RKO (cell line): ENCODE data around the gene DBF4B.
A peak's percentile ranks its signal among the peaks of the same experiment; 100 is the strongest.
"Not testable (repeated sequence)": the region's sequence is repeated elsewhere in the genome, so short reads cannot be mapped to it uniquely, and the experiment has no call there.

Experiments
- DNase-seq: peaks from one replicate; pipeline ENCODE4 v3.0.0-alpha.2; 2016; ENCODE audit warnings: low spot score

DBF4B gene, protein sequence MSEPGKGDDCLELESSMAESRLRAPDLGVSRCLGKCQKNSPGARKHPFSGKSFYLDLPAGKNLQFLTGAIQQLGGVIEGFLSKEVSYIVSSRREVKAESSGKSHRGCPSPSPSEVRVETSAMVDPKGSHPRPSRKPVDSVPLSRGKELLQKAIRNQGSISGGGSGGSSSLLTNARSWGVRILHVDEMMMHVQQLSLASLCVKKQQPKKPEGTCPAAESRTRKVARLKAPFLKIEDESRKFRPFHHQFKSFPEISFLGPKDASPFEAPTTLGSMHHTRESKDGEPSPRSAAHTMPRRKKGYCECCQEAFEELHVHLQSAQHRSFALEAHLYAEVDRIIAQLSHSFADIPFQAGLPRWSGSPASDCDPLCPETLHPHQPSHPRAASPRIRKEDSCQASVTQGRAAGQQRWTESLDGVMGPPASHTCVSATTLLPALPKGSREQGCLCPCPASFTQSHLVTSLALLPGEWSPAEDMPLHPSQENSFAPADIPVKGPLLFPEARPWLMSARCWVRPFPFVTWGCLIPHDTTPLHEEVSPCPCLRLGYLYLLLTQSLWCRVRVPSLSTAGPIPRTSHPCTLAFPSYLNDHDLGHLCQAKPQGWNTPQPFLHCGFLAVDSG

DNA sequence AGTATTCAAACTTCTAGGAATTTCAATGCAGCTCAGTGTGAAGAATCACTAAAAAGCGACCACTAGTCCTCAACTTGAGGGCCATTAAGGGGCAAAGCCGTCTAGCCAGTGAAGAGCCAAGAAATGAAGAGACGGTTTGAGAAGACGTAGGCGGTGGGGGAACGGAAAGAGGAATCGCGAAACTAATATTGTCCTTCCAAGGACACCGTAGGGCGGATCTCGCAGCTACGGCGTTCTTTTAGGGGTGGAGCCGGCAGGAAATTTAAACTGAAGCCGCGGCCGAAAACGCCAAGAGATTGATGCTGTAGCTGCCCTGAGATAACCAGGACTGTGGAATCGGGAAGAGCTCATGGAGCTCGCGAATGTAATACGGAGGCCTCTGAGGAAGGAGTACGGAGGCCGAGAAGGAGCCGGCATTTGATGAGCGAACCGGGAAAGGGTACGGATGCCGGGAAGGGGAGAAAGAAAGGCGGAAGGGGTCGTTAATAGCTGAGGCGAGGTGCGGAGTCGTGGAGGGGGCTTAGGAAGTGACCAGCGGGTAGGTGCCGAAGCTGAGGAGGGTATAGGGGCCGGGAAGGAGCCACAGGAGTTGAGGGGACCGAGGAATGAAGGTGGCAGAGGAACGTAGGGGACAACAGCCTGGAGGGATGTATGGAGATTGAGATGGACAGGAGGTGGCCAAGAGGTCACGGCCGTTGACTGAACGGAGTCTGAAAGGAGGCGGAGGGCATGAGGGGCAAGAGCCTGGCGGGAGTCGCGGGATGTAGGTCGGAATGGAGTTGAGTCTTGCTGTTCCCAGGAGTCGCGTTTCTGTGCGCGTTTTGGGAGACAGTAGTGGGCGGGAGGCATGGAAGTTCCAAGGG lies at the start of gene DBF4B:
Gene DBF4B (plus strand): TSS at position 265 of the 863 bp plus-strand sequence. CDS start 156 bp downstream, at position 421.
- peak; percentile 92 for DNase-seq

DNA sequence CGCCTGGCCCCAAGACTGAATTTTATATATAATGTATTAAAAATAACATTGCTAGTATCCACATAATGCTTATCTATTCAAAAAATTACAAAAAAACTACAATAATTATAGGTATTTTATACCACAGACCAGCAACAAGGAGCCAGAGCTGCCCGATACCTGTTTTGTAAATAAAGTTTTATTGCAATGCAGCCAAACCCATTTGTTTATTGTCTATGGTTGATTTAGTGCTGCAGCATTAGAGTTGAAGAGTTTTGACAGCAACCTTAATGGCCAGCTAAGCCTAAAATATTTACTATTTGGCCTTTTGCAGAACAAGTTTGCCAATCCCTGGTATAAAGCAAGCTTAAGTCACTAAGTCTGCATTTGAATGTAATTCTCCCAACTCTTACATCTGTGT lies 46.6 kb upstream of the DBF4B start:
- no peak for DNase-seq

DNA sequence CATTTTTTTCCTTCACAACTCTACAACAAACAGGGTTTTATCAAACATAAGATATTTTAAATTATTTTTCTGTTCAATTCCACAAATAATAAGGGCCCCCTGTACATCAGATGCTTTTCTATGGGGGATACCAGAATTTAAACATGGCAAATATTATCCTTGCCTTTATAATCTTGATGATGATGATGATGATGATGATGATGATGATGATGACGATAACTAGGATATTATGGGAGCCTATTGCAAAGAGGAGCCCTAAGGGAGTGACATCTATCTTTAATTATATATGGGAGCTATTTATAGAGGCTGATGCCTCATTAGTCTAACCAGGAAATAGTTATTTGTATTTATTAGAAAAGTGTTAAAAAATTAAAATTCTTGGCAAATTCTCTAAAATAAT lies 45.4 kb upstream of the DBF4B start:
- no peak for DNase-seq

DNA sequence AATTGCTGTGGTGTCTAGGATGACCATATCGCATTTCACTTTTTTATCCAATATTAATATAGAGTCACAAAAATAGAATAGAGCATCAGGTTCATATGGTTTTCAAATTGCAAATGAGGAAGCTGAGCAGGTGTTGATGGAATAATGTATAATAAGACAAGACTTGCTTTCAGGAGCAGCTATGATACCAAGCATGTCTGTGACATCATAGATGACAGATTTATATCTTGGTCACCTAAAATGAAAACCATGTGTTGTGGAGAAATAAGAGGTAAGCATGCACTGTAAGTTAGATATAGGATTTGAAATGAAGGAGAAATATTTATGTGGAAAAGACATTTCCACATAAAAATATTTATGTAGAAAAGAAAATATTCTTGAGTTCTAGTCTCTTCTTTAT lies 43.6 kb upstream of the DBF4B start:
- DNase-seq, result no peak

DNA sequence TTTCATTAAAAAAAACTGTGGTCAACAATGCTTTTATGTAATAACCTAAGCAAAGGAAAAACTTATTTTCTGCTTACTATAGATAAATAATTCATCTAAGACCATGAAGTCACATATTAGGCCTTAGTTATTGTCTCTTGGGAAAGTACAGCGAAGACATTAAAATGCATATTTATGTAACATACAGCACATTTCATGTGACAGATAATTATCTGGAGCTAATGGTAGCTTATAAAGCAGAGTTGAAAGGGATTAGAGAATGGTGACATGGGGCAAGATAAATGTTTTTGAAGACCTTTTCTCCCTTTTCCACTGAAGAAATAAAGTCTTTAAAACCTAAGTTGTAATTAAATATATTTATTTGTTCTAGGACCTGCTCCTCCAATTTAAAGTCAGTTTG lies 42.5 kb upstream of the DBF4B start:
- DNase-seq, result no peak

DNA sequence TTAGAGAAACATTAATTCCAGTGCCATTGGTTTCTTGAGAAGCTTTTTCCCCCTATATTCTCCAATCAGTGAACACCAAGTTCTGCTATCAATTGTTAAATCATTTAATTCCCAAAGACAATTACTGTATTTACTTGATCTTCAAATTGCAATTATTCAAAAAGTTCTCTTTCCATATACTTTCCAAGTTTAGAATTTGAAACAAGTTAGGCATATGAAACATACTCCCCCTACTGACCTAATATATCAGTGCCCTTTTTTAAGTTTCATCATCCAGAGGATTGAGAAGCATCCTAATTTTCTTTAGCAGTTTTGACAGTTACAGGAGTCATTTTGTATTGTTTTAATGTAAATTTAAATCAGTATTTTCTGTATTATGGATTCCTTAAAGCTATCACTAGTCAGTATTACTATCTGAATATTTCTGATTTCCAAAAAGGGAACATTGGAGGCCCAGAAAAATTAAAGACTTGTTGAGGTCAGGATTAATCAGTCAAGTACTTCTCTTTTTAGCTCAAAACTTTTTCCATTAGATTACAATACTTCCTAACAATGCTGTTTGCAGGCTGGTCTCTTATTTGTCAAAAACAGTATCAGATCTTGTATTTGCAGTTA lies 35.9 kb upstream of the DBF4B start:
- peak; percentile 60 for DNase-seq

DNA sequence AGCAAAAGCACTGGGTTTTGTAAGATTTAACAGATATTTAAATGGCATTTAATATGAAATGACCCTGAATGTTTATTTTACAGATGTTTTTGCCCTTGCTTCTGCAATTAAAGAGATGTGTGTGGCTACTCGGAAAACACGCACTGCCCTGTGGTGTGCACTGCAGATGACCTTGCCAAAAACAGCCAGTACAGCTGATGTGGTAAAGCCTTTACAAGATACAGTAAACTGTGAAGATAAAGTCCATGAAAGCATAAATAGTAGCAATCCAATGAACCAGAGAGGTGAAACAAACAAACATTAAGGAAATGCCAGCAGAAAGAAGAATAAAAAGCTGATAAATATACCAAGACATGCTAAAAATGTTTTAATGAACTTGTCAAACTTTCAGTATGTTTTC lies 34.6 kb upstream of the DBF4B start:
- DNase-seq, result no peak

DNA sequence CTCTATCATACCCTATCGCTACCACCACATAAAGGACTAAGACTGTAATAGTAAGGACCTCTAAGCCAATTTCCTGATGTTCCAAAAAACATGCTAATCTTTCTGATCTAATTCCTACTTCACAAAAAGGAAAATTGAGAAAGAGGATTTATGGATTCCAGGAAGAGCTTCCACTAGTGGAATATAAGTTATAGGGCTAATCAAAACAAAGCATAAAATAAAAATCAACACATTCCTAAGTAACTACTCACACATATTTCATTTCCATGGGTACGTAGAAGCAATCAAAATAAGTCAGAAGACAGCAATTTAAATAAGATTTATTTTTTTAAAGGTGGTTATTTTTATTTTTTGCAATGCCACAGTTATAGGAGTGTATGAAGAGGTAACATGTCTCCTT lies 31.3 kb upstream of the DBF4B start:
- DNase-seq, result no peak

DNA sequence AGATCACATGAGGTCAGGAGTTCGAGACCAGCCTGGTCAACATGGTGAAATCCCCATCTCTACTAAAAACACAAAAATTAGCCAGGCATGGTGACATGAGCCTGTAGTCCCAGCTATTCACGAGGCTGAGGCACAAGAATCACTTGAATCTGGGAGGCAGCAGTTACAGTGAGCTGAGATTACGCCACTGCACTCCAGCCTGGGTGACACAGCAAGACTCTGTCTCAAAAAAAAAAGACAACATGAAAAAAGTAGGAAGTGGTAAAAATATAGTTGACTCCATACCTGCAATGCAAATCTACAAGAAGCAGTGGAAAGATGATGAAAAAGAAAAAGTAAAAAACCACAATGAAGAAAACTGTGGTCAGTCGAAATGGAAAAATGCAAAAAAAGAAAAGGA lies 25.2 kb upstream of the DBF4B start:
- not testable (repeated sequence) for DNase-seq

DNA sequence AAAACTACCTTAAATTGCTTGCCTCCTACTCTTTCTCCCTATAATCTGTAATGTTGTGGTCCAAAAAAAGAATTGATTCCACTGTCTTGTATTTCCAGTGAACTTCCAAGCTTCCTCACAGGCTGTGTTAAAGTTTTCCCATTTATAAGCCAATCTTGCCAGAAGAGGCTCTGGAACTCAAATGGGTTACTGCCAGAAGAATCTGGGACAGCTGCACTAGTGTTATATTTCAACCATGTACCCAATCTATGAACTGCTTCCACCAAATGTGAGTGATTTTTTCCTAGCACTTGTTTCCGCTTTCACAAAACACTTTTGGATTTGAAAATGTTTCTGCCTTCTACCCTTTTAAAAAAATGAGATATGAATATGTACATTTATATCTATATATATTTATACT lies 20.7 kb upstream of the DBF4B start:
- DNase-seq, result no peak

DNA sequence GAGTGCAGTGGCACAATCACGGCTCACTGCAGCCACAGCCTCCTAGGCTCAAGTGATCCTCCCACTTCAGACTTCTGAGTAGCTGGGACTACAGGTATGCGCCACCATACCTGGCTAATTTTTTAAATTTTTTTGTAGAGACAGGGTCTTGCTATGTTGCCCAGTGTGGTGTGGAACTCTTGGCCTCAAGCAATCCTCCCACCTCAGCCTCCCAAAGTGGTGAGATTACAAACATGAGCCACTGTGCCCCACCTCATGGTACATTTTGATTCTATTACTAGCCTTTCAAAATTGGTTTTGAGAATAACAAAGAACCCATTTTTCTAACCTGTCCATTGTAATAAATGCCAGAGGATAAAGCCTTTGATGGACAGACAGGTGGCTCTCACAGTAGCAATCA lies 20.3 kb upstream of the DBF4B start:
- DNase-seq, result no peak

DNA sequence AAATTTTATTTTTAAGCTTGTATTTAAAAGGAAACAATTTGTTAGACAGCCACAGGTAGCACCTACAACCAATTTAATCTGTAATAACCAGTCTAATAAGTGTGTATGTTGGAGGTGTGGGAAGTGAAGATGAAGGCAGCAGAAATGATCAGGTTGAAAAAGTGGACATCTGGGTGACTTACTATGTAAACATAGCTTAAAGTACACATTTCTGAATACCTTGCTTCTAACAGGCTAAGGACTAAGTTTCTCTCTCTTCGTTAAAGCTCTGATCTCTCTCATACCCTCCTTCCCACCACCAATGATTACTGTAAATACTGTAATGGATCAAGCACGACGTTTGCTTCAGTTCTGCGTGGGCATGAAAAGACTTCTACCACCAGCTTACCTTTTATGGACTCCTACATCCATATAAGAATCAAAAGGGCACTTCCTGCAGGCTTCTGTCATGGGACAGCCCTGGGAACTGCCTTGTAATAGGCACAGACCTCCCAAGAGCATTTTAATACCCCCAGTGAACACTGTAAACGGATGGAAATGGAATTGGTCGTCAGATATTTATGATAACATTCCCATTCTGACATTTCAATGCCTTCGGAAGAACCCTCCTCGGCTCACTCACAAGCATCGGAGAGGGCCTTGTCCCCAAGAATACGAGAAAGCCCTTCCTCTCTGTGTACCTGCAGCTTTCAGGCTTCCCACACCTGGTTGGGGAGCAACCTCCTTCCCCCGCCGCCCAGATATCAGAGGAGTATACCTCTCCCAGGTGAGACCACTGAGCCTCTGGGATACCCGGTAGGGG lies 19.6 kb upstream of the DBF4B start:
- peak; percentile 57 for DNase-seq

DNA sequence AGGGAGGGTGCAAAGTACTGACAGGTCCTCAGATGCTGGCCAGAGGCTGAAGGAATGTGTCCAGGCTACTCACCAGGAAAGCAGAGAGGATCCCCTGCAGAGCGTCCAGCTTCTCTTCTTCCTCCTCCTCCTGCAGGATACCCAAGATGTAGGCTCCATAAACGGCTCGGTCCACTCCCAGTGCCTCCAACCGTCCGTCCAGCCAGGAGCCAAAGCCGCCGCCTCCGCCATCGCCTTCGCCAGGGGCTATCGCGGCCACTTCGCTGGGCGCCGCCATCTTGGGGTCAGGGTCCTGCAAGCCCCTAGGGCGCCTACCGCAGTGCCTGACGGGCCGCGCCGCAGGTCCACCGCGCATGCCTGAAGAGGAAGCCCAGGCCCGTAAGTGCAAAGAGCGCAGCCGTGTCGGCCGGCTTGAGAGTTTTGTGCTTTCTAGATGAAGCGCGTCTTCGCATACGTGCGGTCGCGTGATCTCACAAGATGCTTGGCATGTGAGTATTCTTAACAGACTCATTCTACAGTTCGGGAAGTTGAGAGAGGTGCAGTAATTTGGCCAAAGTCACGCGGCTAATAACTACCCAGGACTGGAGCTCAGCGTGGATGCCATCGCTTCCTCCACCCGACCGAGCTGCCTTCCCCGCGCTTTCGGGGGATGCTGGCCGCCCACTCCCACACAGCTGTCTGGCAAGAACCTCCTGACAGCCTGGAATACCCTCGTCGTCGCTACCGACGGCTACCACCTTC lies 18.8 kb upstream of the DBF4B start, which contains the start of gene CCDC43:
Gene CCDC43 (minus strand): TSS at position 300 of the 741 bp plus-strand sequence. CDS start 23 bp downstream, at position 277.
- DNase-seq, result peak; percentile 97

DNA sequence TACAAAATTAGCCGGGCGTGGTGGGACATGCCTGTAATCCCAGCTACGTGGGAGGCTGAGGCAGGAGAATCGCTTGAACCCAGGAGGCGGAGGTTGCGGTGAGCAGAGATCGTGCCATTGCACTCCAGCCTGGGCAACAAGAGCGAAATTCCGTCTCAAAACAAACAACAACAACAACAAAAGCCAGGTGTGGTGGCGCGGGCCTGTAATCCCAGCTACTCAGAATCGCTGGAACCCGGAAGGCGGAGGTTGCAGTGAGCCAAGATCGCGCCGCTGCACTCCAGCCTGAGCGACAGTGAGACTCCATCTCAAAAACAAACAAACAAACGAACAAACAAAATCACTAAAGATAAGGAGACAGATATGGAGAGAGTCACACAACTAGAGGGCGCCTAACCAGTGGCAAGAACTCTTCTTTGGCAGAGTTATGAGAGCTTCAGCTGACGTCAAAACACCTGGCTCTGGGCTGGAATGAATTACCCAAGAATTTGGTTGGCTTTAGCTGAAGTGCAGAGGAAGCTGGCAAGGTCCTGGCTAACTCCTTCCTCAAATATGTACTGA lies 17.6 kb upstream of the DBF4B start:
- DNase-seq, result peak; percentile 26

DNA sequence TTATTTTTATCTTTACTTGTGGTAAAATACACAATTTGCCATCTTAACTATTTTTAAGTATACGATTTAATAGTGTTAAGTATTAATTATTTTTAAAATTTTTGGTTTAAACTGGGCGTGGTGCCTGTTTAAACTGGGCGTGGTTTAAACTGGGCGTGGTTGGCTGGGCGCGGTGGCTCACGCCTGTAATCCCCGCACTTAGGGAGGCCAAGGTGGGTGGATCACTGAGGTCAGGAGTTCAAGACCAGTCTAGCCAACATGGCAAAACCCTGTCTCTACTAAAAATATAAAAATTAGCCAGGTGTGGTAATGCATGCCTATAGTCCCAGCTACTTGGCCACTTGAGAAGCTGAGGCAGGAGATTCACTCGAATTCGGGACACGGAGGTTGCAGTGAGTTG lies 14.9 kb upstream of the DBF4B start:
- DNase-seq, result no peak

DNA sequence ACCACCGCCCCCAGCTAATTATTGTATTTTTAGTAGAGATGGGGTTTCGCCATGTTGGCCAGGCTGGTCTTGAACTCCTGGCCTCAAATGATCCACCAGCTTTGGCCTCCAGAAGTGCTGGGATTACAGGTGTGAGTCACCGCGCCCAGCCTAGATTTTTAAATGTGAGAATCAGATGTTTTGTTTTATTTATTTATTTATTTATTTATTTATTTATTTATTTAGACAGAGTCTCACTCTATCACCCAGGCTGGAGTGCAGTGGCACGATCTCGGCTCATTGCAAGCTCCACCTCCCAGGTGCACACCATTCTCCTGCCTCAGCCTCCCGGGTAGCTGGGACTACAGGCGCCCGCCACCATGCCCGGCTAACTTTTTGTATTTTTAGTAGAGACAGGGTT lies 8.2 kb upstream of the DBF4B start:
- not testable (repeated sequence) for DNase-seq

DNA sequence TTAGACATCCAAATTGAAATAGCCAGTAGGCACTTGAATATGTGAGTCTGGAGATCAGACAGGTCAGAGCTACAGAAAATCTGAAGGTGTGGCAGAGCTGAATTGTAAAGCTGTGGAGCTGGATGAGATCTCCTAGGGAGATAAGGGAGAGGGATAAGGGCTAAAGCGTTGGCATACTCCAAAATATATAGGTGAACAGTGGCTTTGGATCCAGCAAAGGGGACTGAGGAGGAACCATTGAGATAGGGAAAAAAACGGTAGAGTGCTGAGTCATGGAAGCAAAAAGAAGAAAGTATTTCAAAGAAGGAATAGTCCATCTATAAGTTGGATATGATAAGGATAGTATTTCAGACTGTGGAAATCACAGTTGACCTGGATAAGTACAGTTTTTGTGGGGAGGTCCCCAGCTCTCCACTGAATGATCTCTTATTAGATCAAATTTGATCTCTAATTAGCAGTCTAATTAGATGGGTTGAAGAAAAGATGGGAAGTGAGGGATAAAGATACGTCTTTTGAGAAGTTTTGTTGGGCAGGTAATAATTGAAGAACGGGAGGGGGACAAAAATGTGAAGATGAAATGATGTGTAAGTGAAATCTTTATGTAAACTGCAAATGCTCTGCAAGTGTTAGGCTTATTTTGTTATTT lies 587 bp upstream of the DBF4B start:
- no peak for DNase-seq

DNA sequence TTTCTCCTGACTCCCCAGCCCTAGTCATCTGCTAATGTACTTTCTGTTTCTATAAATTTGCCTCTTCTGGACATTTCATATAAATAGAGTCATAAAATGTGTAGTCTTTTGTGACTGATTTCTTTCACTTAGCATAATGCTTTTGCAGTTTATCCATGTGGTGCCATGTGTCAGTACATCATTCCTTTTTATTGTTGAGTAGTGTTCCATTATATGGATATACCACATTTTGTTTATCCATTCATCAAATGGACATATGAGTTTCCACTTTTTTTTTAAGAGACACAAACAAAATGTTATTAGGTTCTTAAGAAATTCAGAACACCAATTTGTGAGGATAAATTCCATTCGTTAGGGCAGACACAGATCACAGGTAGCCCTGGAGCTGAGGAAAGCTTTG lies 11.0 kb downstream of the DBF4B start:
- DNase-seq, result no peak

DNA sequence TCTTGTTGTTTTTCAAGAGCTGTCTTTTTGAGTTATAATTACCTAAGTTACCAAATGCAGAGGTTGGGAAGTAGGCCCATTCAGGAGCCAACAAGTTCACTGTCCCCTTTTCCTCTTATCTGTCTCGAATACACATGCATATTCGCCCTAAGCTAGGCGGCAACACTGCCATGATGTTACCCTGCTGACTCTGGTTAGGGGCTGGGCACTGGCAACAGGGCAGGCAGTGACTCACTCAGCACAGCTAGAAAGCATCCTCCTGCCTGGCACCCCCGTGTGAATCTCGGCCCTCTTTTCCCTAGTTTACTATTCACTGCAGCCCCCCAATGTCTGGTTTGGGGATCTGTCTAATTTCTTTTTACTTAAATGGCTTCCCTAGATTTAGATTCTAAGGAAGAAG lies 13.8 kb downstream of the DBF4B start:
- no peak for DNase-seq

DNA sequence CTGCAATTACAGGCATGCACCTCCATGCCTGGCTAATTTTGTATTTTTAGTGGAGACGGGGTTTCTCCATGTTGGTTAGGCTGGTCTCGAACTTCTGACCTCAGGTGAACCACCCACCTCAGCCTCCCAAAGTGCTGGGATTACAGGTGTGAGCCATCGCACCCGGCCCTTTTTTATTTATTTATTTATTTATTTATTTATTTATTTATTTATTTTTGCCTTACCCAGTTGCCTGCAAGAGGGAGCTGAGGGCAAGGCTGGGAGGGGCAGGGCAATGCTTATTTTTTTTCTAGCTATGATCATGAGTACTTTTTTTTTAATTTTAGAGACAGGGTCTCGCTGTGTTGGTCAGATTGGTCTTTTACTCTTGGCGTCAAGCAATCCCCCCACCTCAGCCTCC lies 17.7 kb downstream of the DBF4B start:
- not testable (repeated sequence) for DNase-seq
